Natural killer cell treated with Interleukin-12 subunit alpha and Interleukin-12 subunit beta and Interleukin-15 and Interleukin-18, amount 100 ng/mL, for 72 hours (primary cell): ENCODE results near the gene PRR29. TPM values are rescaled to one million over a fixed set of nuclear protein-coding genes. Genes with fewer than 3 reads are reported as not detected.
"Not testable (repeated sequence)": the region's sequence is repeated elsewhere in the genome, so short reads cannot be mapped to it uniquely, and the experiment has no call there.

Experiments
- ATAC-seq, 2 donors: fragments of 150-1000 bp; cut with Tn5 transposase in 1 of 2; sonication (Bioruptor Pico), chemical (Tn5 transposase) in 1 of 2; 2 replicates each; pipeline ENCODE4 v1.10.0; 2021
- DNase-seq: peaks from one replicate; pipeline ENCODE4 v3.0.0; 2022; ENCODE audit warnings: low spot score
- H3K27ac Mint-ChIP-seq, 2 donors: 1 replicate in 1 of 2; 2 replicates in 1 of 2; pipeline ENCODE4 v1.8.0; 2022; ENCODE audit warnings: mixed read lengths in 2 of 2, mild to moderate bottlenecking in 1 of 2, moderate library complexity in 1 of 2
- H3K27me3 Mint-ChIP-seq, 2 donors: 1 replicate in 1 of 2; 2 replicates in 1 of 2; pipeline ENCODE4 v1.8.0; 2022; ENCODE audit warnings: mixed read lengths in 2 of 2
- H3K36me3 Mint-ChIP-seq: one replicate; pipeline ENCODE4 v1.8.0; 2022; ENCODE audit warnings: mixed read lengths
- H3K4me1 Mint-ChIP-seq, 2 donors: 1 replicate in 1 of 2; 2 replicates in 1 of 2; pipeline ENCODE4 v1.8.0; 2022; ENCODE audit warnings: low read depth in 2 of 2, mixed read lengths in 2 of 2, mild to moderate bottlenecking in 1 of 2
- H3K4me3 Mint-ChIP-seq: one replicate; pipeline ENCODE4 v1.8.0; 2022; ENCODE audit warnings: mixed read lengths
- H3K9me3 Mint-ChIP-seq: 2 replicates; pipeline ENCODE4 v1.8.0; 2022; ENCODE audit warnings: mixed read lengths
- total RNA-seq, 2 donors: library from RNA; stranded (reverse); gene quantifications; one replicate each; pipeline ENCODE4 v1.2.3, GENCODE V29; 2022

The PRR29 gene
- total RNA-seq, 2 donors from 2014 or later, result 0.50 to 1.0 TPM

GRCh38 chr17:64005734-64006167 lies 7.6 kb downstream of the PRR29 start:
- Mint-ChIP-seq H3K27me3 (no peaks in the 10 kb centered on the region), H3K4me3 (no peak overlapping the region), H3K36me3 (no peaks in the 10 kb centered on the region), H3K27ac (peak overlapping the region in 1 of 2 donors; percentile 58), H3K9me3 (no peaks in the 10 kb centered on the region), H3K4me1 (peaks cover 19 to 28% of the 10 kb centered on the region in 2 donors)
- no peak for DNase-seq
- no peak for ATAC-seq

GRCh38 chr17:64006361-64007088 lies 8.4 kb downstream of the PRR29 start:
- no peak for ATAC-seq
- Mint-ChIP-seq H3K4me3 (no peak overlapping the region), H3K27ac (no peak overlapping the region), H3K9me3 (no peaks in the 10 kb centered on the region), H3K27me3 (no peaks in the 10 kb centered on the region), H3K4me1 (peaks cover 19 to 31% of the 10 kb centered on the region in 2 donors), H3K36me3 (no peaks in the 10 kb centered on the region)
- peak; percentile 53 for DNase-seq

GRCh38 chr17:64007089-64007837 lies 9.1 kb downstream of the PRR29 start:
- not testable (repeated sequence) for H3K9me3 Mint-ChIP-seq, H3K4me3 Mint-ChIP-seq, H3K36me3 Mint-ChIP-seq, ATAC-seq, H3K27me3 Mint-ChIP-seq
- H3K27ac Mint-ChIP-seq, result peak overlapping the region; percentile 26 to 58
- peaks cover 19 to 31% of the 10 kb centered on the region in 2 donors for H3K4me1 Mint-ChIP-seq
- peak; percentile 31 for DNase-seq

- H3K9me3 Mint-ChIP-seq, result no peaks in the 10 kb centered on the region
- DNase-seq (peak; percentile 34), ATAC-seq (no peak)
- H3K4me1 Mint-ChIP-seq, result peaks cover 19 to 31% of the 10 kb centered on the region in 2 donors
- H3K27me3 Mint-ChIP-seq, result no peaks in the 10 kb centered on the region
- H3K36me3 Mint-ChIP-seq, result no peaks in the 10 kb centered on the region
- H3K27ac Mint-ChIP-seq, result peak overlapping the region; percentile 26 to 58
- H3K4me3 Mint-ChIP-seq, result no peak overlapping the region
Observed at GRCh38 chr17:64007838-64008282, 9.7 kb downstream of the PRR29 start.

- Mint-ChIP-seq H3K36me3 (no peaks in the 10 kb centered on the region), H3K27ac (peak overlapping the region; percentile 26 to 58), H3K4me1 (peaks cover 21 to 31% of the 10 kb centered on the region in 2 donors), H3K4me3 (no peak overlapping the region), H3K9me3 (no peaks in the 10 kb centered on the region), H3K27me3 (no peaks in the 10 kb centered on the region)
- DNase-seq (no peak), ATAC-seq (no peak)
Observed at GRCh38 chr17:64008346-64008745, 10.2 kb downstream of the PRR29 start.

- Mint-ChIP-seq H3K27ac (peak overlapping the region; percentile 21 to 100), H3K9me3 (no peaks in the 10 kb centered on the region), H3K27me3 (no peaks in the 10 kb centered on the region), H3K4me3 (no peak overlapping the region), H3K4me1 (peaks cover 26 to 31% of the 10 kb centered on the region in 2 donors), H3K36me3 (no peaks in the 10 kb centered on the region)
- DNase-seq (peak; percentile 54), ATAC-seq (no peak)
Observed at GRCh38 chr17:64008830-64009229, 10.7 kb downstream of the PRR29 start.

- Mint-ChIP-seq H3K4me3 (no peak overlapping the region), H3K9me3 (no peaks in the 10 kb centered on the region), H3K27me3 (no peaks in the 10 kb centered on the region), H3K4me1 (peaks cover 35 to 38% of the 10 kb centered on the region in 2 donors), H3K36me3 (no peaks in the 10 kb centered on the region), H3K27ac (peak overlapping the region; percentile 21 to 100)
- DNase-seq (peak; percentile 32), ATAC-seq (peak in 1 of 2 donors; percentile 57)
Observed at GRCh38 chr17:64009571-64010402, 11.6 kb downstream of the PRR29 start.

GRCh38 chr17:64015447-64015846 lies 17.3 kb downstream of the PRR29 start:
- Mint-ChIP-seq H3K4me1 (peaks cover 38 to 51% of the 10 kb centered on the region in 2 donors), H3K27me3 (no peaks in the 10 kb centered on the region), H3K36me3 (no peaks in the 10 kb centered on the region)

GRCh38 chr17:64016231-64016784 lies 18.2 kb downstream of the PRR29 start:
- Mint-ChIP-seq H3K4me3 (peak overlapping the region; percentile 83), H3K27ac (peak overlapping the region; percentile 99 to 100), H3K9me3 (no peaks in the 10 kb centered on the region), H3K4me1 (peaks cover 41 to 55% of the 10 kb centered on the region in 2 donors), H3K36me3 (no peaks in the 10 kb centered on the region), H3K27me3 (no peaks in the 10 kb centered on the region)
- no peak for ATAC-seq
- DNase-seq, result peak; percentile 51

More at GRCh38 chr17:64015447-64015846, 17.3 kb downstream of the PRR29 start:
- H3K4me3 Mint-ChIP-seq, result peak overlapping the region; percentile 80
- ATAC-seq (no peak), DNase-seq (no peak)
- no peaks in the 10 kb centered on the region for H3K9me3 Mint-ChIP-seq
- H3K27ac Mint-ChIP-seq, result peak overlapping the region; percentile 99 to 100

GRCh38 chr17:64016974-64017373 lies 18.8 kb downstream of the PRR29 start:
- no peak for DNase-seq
- no peak for ATAC-seq
- no peaks in the 10 kb centered on the region for H3K27me3 Mint-ChIP-seq

GRCh38 chr17:64017381-64017980 lies 19.3 kb downstream of the PRR29 start:
- H3K4me3 Mint-ChIP-seq, result peak overlapping the region; percentile 83
- no peaks in the 10 kb centered on the region for H3K36me3 Mint-ChIP-seq
- ATAC-seq (no peak), DNase-seq (no peak)
- peaks cover 46 to 64% of the 10 kb centered on the region in 2 donors for H3K4me1 Mint-ChIP-seq
- H3K27ac Mint-ChIP-seq, result peak overlapping the region; percentile 99 to 100
- H3K27me3 Mint-ChIP-seq, result no peaks in the 10 kb centered on the region
- no peaks in the 10 kb centered on the region for H3K9me3 Mint-ChIP-seq

More at GRCh38 chr17:64016974-64017373, 18.8 kb downstream of the PRR29 start:
- Mint-ChIP-seq H3K36me3 (no peaks in the 10 kb centered on the region), H3K4me1 (peaks cover 42 to 58% of the 10 kb centered on the region in 2 donors), H3K27ac (peak overlapping the region; percentile 99 to 100), H3K4me3 (peak overlapping the region; percentile 83), H3K9me3 (no peaks in the 10 kb centered on the region)

GRCh38 chr17:64019551-64019961 lies 21.4 kb downstream of the PRR29 start:
- not testable (repeated sequence) for ATAC-seq, DNase-seq, H3K36me3 Mint-ChIP-seq, H3K27me3 Mint-ChIP-seq, H3K9me3 Mint-ChIP-seq
- H3K4me3 Mint-ChIP-seq, result peak overlapping the region; percentile 83
- H3K27ac Mint-ChIP-seq, result peak overlapping the region; percentile 77 to 100
- peaks cover 55 to 71% of the 10 kb centered on the region in 2 donors for H3K4me1 Mint-ChIP-seq
